Karpas-422 (cell line): ENCODE results near the gene SLC4A5. TPM values are rescaled to one million over a fixed set of nuclear protein-coding genes. Genes with fewer than 3 reads are reported as not detected.
"Not testable (repeated sequence)": the region's sequence is repeated elsewhere in the genome, so short reads cannot be mapped to it uniquely, and the experiment has no call there.

Experiments used
- DNase-seq: peaks from one replicate; pipeline ENCODE4 v3.0.0-alpha.2; 2015
- H2AFZ ChIP-seq: fragments of 200-600 bp; sonication (generic); 2 replicates; pipeline ENCODE4 v1.6.1; 2014; ENCODE audit warnings: antibody characterized with exemption, low read length, mixed read lengths
- H3K27ac ChIP-seq: fragments of 200-600 bp; sonication (generic); 2 replicates; pipeline ENCODE4 v1.5.1; 2014; ENCODE audit warnings: mild to moderate bottlenecking, low read length, moderate library complexity
- H3K27me3 ChIP-seq: fragments of 200-600 bp; sonication (generic); 2 replicates; pipeline ENCODE4 v1.6.1; 2014; ENCODE audit warnings: low read length, mixed read lengths
- H3K36me3 ChIP-seq: fragments of 200-600 bp; sonication (generic); 2 replicates; pipeline ENCODE4 v1.6.1; 2014; ENCODE audit warnings: low read length, mixed read lengths; ENCODE audit not compliant: insufficient read depth
- H3K4me1 ChIP-seq: fragments of 200-600 bp; sonication (generic); 2 replicates; pipeline ENCODE4 v1.6.1; 2014; ENCODE audit warnings: mild to moderate bottlenecking, low read length, mixed read lengths
- H3K4me2 ChIP-seq: fragments of 200-600 bp; sonication (generic); 2 replicates; pipeline ENCODE4 v1.6.1; 2014; ENCODE audit warnings: low read length, low read depth, mild to moderate bottlenecking; ENCODE audit not compliant: poor library complexity, severe bottlenecking
- H3K4me3 ChIP-seq: fragments of 200-600 bp; sonication (generic); 2 replicates; pipeline ENCODE4 v1.5.1; 2014; ENCODE audit warnings: mild to moderate bottlenecking, antibody characterized with exemption, low read length, mixed read lengths
- H3K79me2 ChIP-seq: fragments of 200-600 bp; sonication (generic); 2 replicates; pipeline ENCODE4 v1.6.1; 2014; ENCODE audit warnings: mild to moderate bottlenecking, low read length, mixed read lengths
- H3K9ac ChIP-seq: fragments of 200-600 bp; sonication (generic); 2 replicates; pipeline ENCODE4 v1.6.0; 2014; ENCODE audit warnings: low read length
- H3K9me2 ChIP-seq: fragments of 200-600 bp; sonication (generic), shearing (Covaris generic); replicated peaks from 2 replicates; pipeline ENCODE4 v1.6.0; 2014; ENCODE audit warnings: mild to moderate bottlenecking, low read length, moderate library complexity; ENCODE audit not compliant: insufficient read depth
- H3K9me3 ChIP-seq: fragments of 300-700, 200-600 bp; sonication (generic); 2 replicates; pipeline ENCODE4 v1.6.1; 2014; ENCODE audit warnings: low read length, mixed read lengths
- H4K20me1 ChIP-seq: fragments of 200-600 bp; sonication (generic); 2 replicates; pipeline ENCODE4 v1.6.1; 2014; ENCODE audit warnings: mild to moderate bottlenecking, antibody characterized with exemption, low read length, low read depth; ENCODE audit not compliant: insufficient read depth
- total RNA-seq: library from RNA; depleted of rRNA; stranded (reverse); fragments of >200 nt; shearing (Covaris generic); gene quantifications from 2 replicates; pipeline ENCODE4 v1.2.3, GENCODE V29; 2014; ENCODE audit warnings: low replicate concordance

The SLC4A5 gene
- total RNA-seq, 1 experiment from 2014 or later = 3.2 TPM

GRCh38 chr2:74364533-74365505 lies 21.6 kb upstream of the SLC4A5 start:
- DNase-seq = no peak
- Histone ChIP-seq H3K9ac (no peak overlapping the region), H3K4me1 (no peaks in the 10 kb centered on the region), H3K27me3 (no peaks in the 10 kb centered on the region), H3K79me2 (no peaks in the 10 kb centered on the region), H3K4me2 (no peak overlapping the region), H3K36me3 (peaks cover 43% of the 10 kb centered on the region; the same call in 1 of the 2 replicates), H3K9me2 (no peaks in the 10 kb centered on the region), H2AFZ (no peak overlapping the region), H3K9me3 (no peaks in the 10 kb centered on the region), H3K27ac (no peak overlapping the region), H4K20me1 (no peaks in the 10 kb centered on the region), H3K4me3 (no peak overlapping the region)

GRCh38 chr2:74361327-74361726 lies 18.1 kb upstream of the SLC4A5 start:
- Histone ChIP-seq H3K9me2 (no peaks in the 10 kb centered on the region), H3K27ac (no peak overlapping the region), H4K20me1 (no peaks in the 10 kb centered on the region), H3K36me3 (peaks cover 40% of the 10 kb centered on the region), H3K9me3 (no peaks in the 10 kb centered on the region), H2AFZ (no peak overlapping the region), H3K4me1 (no peaks in the 10 kb centered on the region), H3K4me2 (no peak overlapping the region), H3K9ac (no peak overlapping the region), H3K27me3 (no peaks in the 10 kb centered on the region), H3K79me2 (no peaks in the 10 kb centered on the region), H3K4me3 (no peak overlapping the region)
- no peak for DNase-seq

GRCh38 chr2:74357627-74358026 lies 14.4 kb upstream of the SLC4A5 start:
- H3K9ac ChIP-seq = no peak overlapping the region
- no peaks in the 10 kb centered on the region for H3K9me3 ChIP-seq

GRCh38 chr2:74349889-74350288 lies 6.7 kb upstream of the SLC4A5 start:
- Histone ChIP-seq H2AFZ (no peak overlapping the region), H3K4me3 (no peak overlapping the region), H3K4me2 (no peak overlapping the region), H4K20me1 (no peaks in the 10 kb centered on the region), H3K36me3 (no peaks in the 10 kb centered on the region), H3K4me1 (no peaks in the 10 kb centered on the region), H3K27ac (no peak overlapping the region), H3K9ac (no peak overlapping the region), H3K9me3 (no peaks in the 10 kb centered on the region), H3K27me3 (no peaks in the 10 kb centered on the region), H3K9me2 (no peaks in the 10 kb centered on the region), H3K79me2 (no peaks in the 10 kb centered on the region)
- DNase-seq = no peak

More at GRCh38 chr2:74357627-74358026, 14.4 kb upstream of the SLC4A5 start:
- Histone ChIP-seq H4K20me1 (no peaks in the 10 kb centered on the region), H3K79me2 (no peaks in the 10 kb centered on the region), H3K4me1 (no peaks in the 10 kb centered on the region), H3K9me2 (no peaks in the 10 kb centered on the region), H3K27ac (no peak overlapping the region), H2AFZ (no peak overlapping the region), H3K4me2 (no peak overlapping the region), H3K36me3 (peaks cover 33% of the 10 kb centered on the region), H3K4me3 (no peak overlapping the region), H3K27me3 (no peaks in the 10 kb centered on the region)
- DNase-seq = no peak

- Histone ChIP-seq H3K36me3 (no peaks in the 10 kb centered on the region), H3K27ac (no peak overlapping the region), H3K79me2 (no peaks in the 10 kb centered on the region), H4K20me1 (no peaks in the 10 kb centered on the region), H3K27me3 (no peaks in the 10 kb centered on the region), H3K9ac (no peak overlapping the region), H3K4me2 (no peak overlapping the region), H3K4me1 (no peaks in the 10 kb centered on the region), H3K9me2 (no peaks in the 10 kb centered on the region), H3K9me3 (no peaks in the 10 kb centered on the region), H2AFZ (no peak overlapping the region), H3K4me3 (no peak overlapping the region)
- no peak for DNase-seq
Measured at GRCh38 chr2:74347742-74348141, 4.5 kb upstream of the SLC4A5 start.

GRCh38 chr2:74347303-74347702 lies 4.1 kb upstream of the SLC4A5 start:
- Histone ChIP-seq H3K4me1 (no peaks in the 10 kb centered on the region), H3K4me3 (no peak overlapping the region), H3K9me2 (no peaks in the 10 kb centered on the region), H3K27ac (no peak overlapping the region), H3K79me2 (no peaks in the 10 kb centered on the region), H2AFZ (no peak overlapping the region), H3K36me3 (no peaks in the 10 kb centered on the region), H3K9ac (no peak overlapping the region), H3K27me3 (no peaks in the 10 kb centered on the region), H4K20me1 (no peaks in the 10 kb centered on the region), H3K4me2 (no peak overlapping the region), H3K9me3 (no peaks in the 10 kb centered on the region)
- DNase-seq = no peak

GRCh38 chr2:74345272-74345943 lies 2.2 kb upstream of the SLC4A5 start:
- no peaks in the 10 kb centered on the region for H4K20me1 ChIP-seq
- H3K4me2 ChIP-seq = no peak overlapping the region
- H3K27me3 ChIP-seq = no peaks in the 10 kb centered on the region
- no peak overlapping the region for H3K27ac ChIP-seq
- no peak overlapping the region for H2AFZ ChIP-seq
- no peak overlapping the region for H3K4me3 ChIP-seq
- H3K36me3 ChIP-seq = no peaks in the 10 kb centered on the region
- H3K79me2 ChIP-seq = no peaks in the 10 kb centered on the region
- no peaks in the 10 kb centered on the region for H3K9me3 ChIP-seq
- DNase-seq = no peak
- no peaks in the 10 kb centered on the region for H3K4me1 ChIP-seq
- no peak overlapping the region for H3K9ac ChIP-seq
- H3K9me2 ChIP-seq = no peaks in the 10 kb centered on the region

- H3K27me3 ChIP-seq, DNase-seq, H4K20me1 ChIP-seq, H3K9me3 ChIP-seq, H2AFZ ChIP-seq, H3K27ac ChIP-seq, H3K9me2 ChIP-seq, H3K36me3 ChIP-seq, H3K9ac ChIP-seq, H3K4me3 ChIP-seq, H3K79me2 ChIP-seq, H3K4me1 ChIP-seq, H3K4me2 ChIP-seq: not testable (repeated sequence)
Measured at GRCh38 chr2:74336227-74336626, 7.0 kb downstream of the SLC4A5 start.
